SK-N-SH (cell line): ENCODE measurements around the gene SEM1. TPM values are rescaled to one million over a fixed set of nuclear protein-coding genes. Genes with fewer than 3 reads are reported as not detected.

Experiments used
- CTCF ChIA-PET: fragments of 300-600, 350-600 bp; formaldehyde crosslinking; extraction: SDS; loops from one replicate; lab custom pipeline; 2021; lab: Yijun Ruan, JAX
- POLR2A ChIA-PET: fragments of 350-600 bp; sonication (Branson Sonifier 250); formaldehyde crosslinking; extraction: SDS; loops from one replicate; lab custom pipeline; 2020; ENCODE audit warnings: antibody characterized with exemption, inconsistent platforms; lab: Yijun Ruan, JAX
- DNase-seq: peaks from one replicate; pipeline ENCODE4 v3.0.0; 2012
- H2AFZ ChIP-seq: fragments of 200-600 bp; sonication (generic); 2 replicates; pipeline ENCODE4 v1.8.1; 2016; ENCODE audit warnings: antibody characterized with exemption, mild to moderate bottlenecking, low read depth
- H3F3A ChIP-seq: fragments of 200-600 bp; sonication (generic); replicated peaks from 2 replicates; pipeline ENCODE3; 2016; ENCODE audit warnings: antibody characterized with exemption, mild to moderate bottlenecking; ENCODE audit not compliant: insufficient read depth
- H3K27ac ChIP-seq, 2 experiments: fragments of 200-500 bp in 1 of 2; fragments of 200-600 bp in 1 of 2; sonication (Bioruptor generic) in 1 of 2; sonication (generic), shearing (Covaris generic) in 1 of 2; 2 replicates each; pipeline versions ENCODE4 v1.5.1 to v1.6.1; 2014 to 2016; ENCODE audit warnings: low read depth in 2 of 2, inconsistent platforms in 1 of 2, low read length in 1 of 2, mild to moderate bottlenecking in 1 of 2, mixed read lengths in 1 of 2
- H3K27me3 ChIP-seq: fragments of 200-600 bp; sonication (generic), shearing (Covaris generic); 2 replicates; pipeline ENCODE4 v1.6.1; 2016; ENCODE audit warnings: mixed run types; ENCODE audit not compliant: insufficient read depth
- H3K36me3 ChIP-seq, 2 experiments: fragments of 200-500 bp in 1 of 2; fragments of 200-600 bp in 1 of 2; sonication (Bioruptor generic) in 1 of 2; sonication (generic) in 1 of 2; replicated peaks in 1 of 2; 2 replicates each; pipeline versions ENCODE3 to v1.5.1; 2014 to 2016; ENCODE audit warnings: low read length in 1 of 2, mild to moderate bottlenecking in 1 of 2; ENCODE audit not compliant: insufficient read depth in 2 of 2, control insufficient read depth in 1 of 2
- H3K4me1 ChIP-seq, 2 experiments: fragments of 200-500 bp in 1 of 2; fragments of 200-600 bp in 1 of 2; sonication (Bioruptor generic) in 1 of 2; sonication (generic), shearing (Covaris generic) in 1 of 2; 2 replicates each; pipeline versions ENCODE4 v1.5.1 to v1.6.1; 2014 to 2016; ENCODE audit warnings: low read depth in 1 of 2, low read length in 1 of 2, mixed run types in 1 of 2; ENCODE audit not compliant: insufficient read depth in 2 of 2, control insufficient read depth in 1 of 2
- H3K4me2 ChIP-seq: fragments of 200-600 bp; sonication (generic), shearing (Covaris generic); 2 replicates; pipeline ENCODE4 v1.6.1; 2017; ENCODE audit warnings: mixed run types
- H3K4me3 ChIP-seq, 2 experiments: fragments of 200-500 bp in 1 of 2; fragments of 200-600 bp in 1 of 2; sonication (Bioruptor generic) in 1 of 2; sonication (generic), shearing (Covaris generic) in 1 of 2; 2 replicates each; pipeline versions ENCODE4 v1.5.1 to v1.8.1; 2014 to 2016; ENCODE audit warnings: low read depth in 2 of 2, inconsistent platforms in 1 of 2, low read length in 1 of 2, mild to moderate bottlenecking in 1 of 2, mixed read lengths in 1 of 2, moderate library complexity in 1 of 2
- H3K79me2 ChIP-seq: fragments of 200-600 bp; sonication (generic); 2 replicates; pipeline ENCODE4 v1.8.1; 2017; ENCODE audit warnings: mild to moderate bottlenecking; ENCODE audit not compliant: insufficient read depth
- H3K9ac ChIP-seq: fragments of 200-600 bp; sonication (generic); 2 replicates; pipeline ENCODE4 v1.6.1; 2017; ENCODE audit warnings: mixed run types
- H3K9me2 ChIP-seq: fragments of 200-600 bp; sonication (generic); 2 replicates; pipeline ENCODE4 v1.6.1; 2017; ENCODE audit warnings: mixed run types
- H3K9me3 ChIP-seq: fragments of 200-600 bp; sonication (generic); 2 replicates; pipeline ENCODE4 v1.6.1; 2017; ENCODE audit warnings: mixed run types, mild to moderate bottlenecking, moderate library complexity
- H4K20me1 ChIP-seq: fragments of 200-600 bp; sonication (generic); 2 replicates; pipeline ENCODE4 v1.6.1; 2017; ENCODE audit warnings: mild to moderate bottlenecking, mixed run types; ENCODE audit not compliant: insufficient read depth
- CHD2 ChIP-seq: fragments of 150-350 bp; IDR thresholded peaks from 2 replicates; pipeline ENCODE4 v1.6.1; 2018; ENCODE audit warnings: low read length; ENCODE audit not compliant: partially characterized antibody
- EP300 ChIP-seq, 2 experiments: IDR thresholded peaks; 2 replicates each; pipeline versions ENCODE4 v1.4.0 to v1.6.1; 2012; ENCODE audit warnings: borderline replicate concordance in 1 of 2, low read depth in 1 of 2, low read length in 1 of 2
- EZH2phosphoT487 ChIP-seq: fragments of 200-600 bp; sonication (generic); IDR thresholded peaks from 2 replicates; pipeline ENCODE4 v1.6.1; 2017; ENCODE audit warnings: low read depth, mixed run types, mild to moderate bottlenecking, antibody characterized with exemption, moderate library complexity, borderline replicate concordance
- FOSL2 ChIP-seq: IDR thresholded peaks from 2 replicates; pipeline ENCODE4 v1.4.0; 2012; ENCODE audit warnings: low read depth, mild to moderate bottlenecking, moderate library complexity, borderline replicate concordance
- GATA2 ChIP-seq: sonication (generic); formaldehyde crosslinking; IDR thresholded peaks from 2 replicates; pipeline ENCODE4 v1.5.0; 2020; ENCODE audit warnings: mild to moderate bottlenecking, missing genetic modification reagents
- IRF3 ChIP-seq: fragments of 150-350 bp; IDR thresholded peaks from 2 replicates; pipeline ENCODE4 v1.6.1; 2016; ENCODE audit warnings: mild to moderate bottlenecking, low read depth, low read length
- JUND ChIP-seq: IDR thresholded peaks from 2 replicates; pipeline ENCODE4 v1.4.0; 2012
- NFIC ChIP-seq: IDR thresholded peaks from 2 replicates; pipeline ENCODE4 v1.4.0; 2012; ENCODE audit warnings: borderline replicate concordance
- NRF1 ChIP-seq: IDR thresholded peaks from 2 replicates; pipeline ENCODE4 v1.6.1; 2012; ENCODE audit warnings: low read depth, mild to moderate bottlenecking, low read length
- REST ChIP-seq: IDR thresholded peaks from 2 replicates; pipeline ENCODE4 v1.6.1; 2012; ENCODE audit warnings: mild to moderate bottlenecking, low read depth, low read length, moderate library complexity
- RXRA ChIP-seq: IDR thresholded peaks from 2 replicates; pipeline ENCODE4 v1.4.0; 2012; ENCODE audit warnings: low read depth, mild to moderate bottlenecking, borderline replicate concordance
- SIN3A ChIP-seq: IDR thresholded peaks from 2 replicates; pipeline ENCODE4 v1.6.1; 2012; ENCODE audit warnings: low read depth, mild to moderate bottlenecking, low read length, moderate library complexity, borderline replicate concordance
- SMC3 ChIP-seq: IDR thresholded peaks from 2 replicates; pipeline ENCODE4 v1.6.1; 2012; ENCODE audit warnings: low read depth, low read length, improper control_type of control experiment
- TAF1 ChIP-seq: IDR thresholded peaks from 2 replicates; pipeline ENCODE4 v1.6.1; 2012; ENCODE audit warnings: low read depth, mild to moderate bottlenecking, low read length, moderate library complexity, borderline replicate concordance
- TCF12 ChIP-seq: IDR thresholded peaks from 2 replicates; pipeline ENCODE4 v1.4.0; 2012
- USF2 ChIP-seq: fragments of 150-350 bp; IDR thresholded peaks from 2 replicates; pipeline ENCODE4 v1.6.1; 2017; ENCODE audit warnings: antibody characterized with exemption, low read length, low read depth, borderline replicate concordance
- WGBS: methylation state at CpG from one replicate; pipeline ENCODE4 v1.1.6; 2017; ENCODE audit warnings: low lambda C conversion rate; 5-methylcytosine and 5-hydroxymethylcytosine counted together
- polyA plus RNA-seq, 3 experiments: library from polyadenylated mRNA; depleted of rRNA; stranded (reverse); fragments of >200 nt; gene quantifications; 2 replicates each; pipeline ENCODE4 v1.2.3, GENCODE V29; 2012
- TF ChIP-seq, protein P1 (sequence below): IDR thresholded peaks from 2 replicates; pipeline ENCODE4 v1.4.0; 2012; ENCODE audit warnings: low read depth, borderline replicate concordance

SEM1 gene
- polyA plus RNA-seq, 1 of the 3 experiments (the other 2 are of a cell fraction): 56.3 TPM

GRCh38 chr7:96667026-96667425, 42.6 kb downstream of the SEM1 start:
- DNase-seq: no peak
- no peaks in the 10 kb centered on the region for H3K9me2 ChIP-seq
- ChIA-PET POLR2A (no interaction called here), CTCF (interaction anchor here (0.9 to 1.5 kb wide), 3 partner anchors 13 to 128 kb away, joined by 3 read pairs; no protein-coding TSS in a partner anchor)
- H3K9me3 ChIP-seq: no peaks in the 10 kb centered on the region
- H3K27me3 ChIP-seq: no peaks in the 10 kb centered on the region
- peaks cover 0 to 12% of the 10 kb centered on the region in 2 experiments; a peak in 2 of 4 replicates for H3K4me1 ChIP-seq
- peaks cover 7 to 19% of the 10 kb centered on the region in 2 experiments for H3K36me3 ChIP-seq
- TF ChIP-seq SIN3A (no peak), USF2 (no peak), NRF1 (no peak), REST (no peak), CHD2 (no peak), GATA2 (no peak), TAF1 (no peak), NFIC (no peak), RXRA (no peak)
- TF ChIP-seq, protein P1, sequence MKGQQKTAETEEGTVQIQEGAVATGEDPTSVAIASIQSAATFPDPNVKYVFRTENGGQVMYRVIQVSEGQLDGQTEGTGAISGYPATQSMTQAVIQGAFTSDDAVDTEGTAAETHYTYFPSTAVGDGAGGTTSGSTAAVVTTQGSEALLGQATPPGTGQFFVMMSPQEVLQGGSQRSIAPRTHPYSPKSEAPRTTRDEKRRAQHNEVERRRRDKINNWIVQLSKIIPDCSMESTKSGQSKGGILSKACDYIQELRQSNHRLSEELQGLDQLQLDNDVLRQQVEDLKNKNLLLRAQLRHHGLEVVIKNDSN: no peak
- H3K9ac ChIP-seq: no peak overlapping the region
- no peaks in the 10 kb centered on the region for H3K79me2 ChIP-seq
- H3F3A ChIP-seq: no peaks in the 10 kb centered on the region
- no peaks in the 10 kb centered on the region for H4K20me1 ChIP-seq
- H2AFZ ChIP-seq: no peak overlapping the region
- no peak overlapping the region for H3K4me2 ChIP-seq
- no peak overlapping the region for H3K4me3 ChIP-seq
- WGBS: 97% methylated on average over 5 of the region's 5 CpGs
- no peak overlapping the region for H3K27ac ChIP-seq

DNA sequence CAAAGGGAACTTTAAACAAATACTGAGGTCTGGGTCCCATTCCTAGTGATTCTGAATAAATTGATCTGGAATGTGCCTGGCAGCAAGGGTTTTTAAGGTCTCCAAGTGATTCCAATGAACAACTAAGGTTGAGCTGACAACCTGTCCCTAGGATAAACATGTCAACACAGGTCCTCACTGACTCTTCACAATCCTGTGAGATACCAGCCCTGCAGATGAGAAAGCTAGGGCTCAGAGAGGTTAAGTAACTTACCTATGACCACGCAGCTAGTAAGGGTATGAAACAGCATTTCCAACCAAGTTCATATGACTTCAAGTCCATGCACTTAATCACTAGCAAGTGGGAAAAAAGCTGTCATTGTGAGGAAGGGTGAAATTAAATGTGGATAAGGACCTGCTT, 44.0 kb downstream of the SEM1 start:
- Histone ChIP-seq H2AFZ (no peak overlapping the region), H3K4me2 (no peak overlapping the region), H3K79me2 (no peaks in the 10 kb centered on the region), H3K9me2 (no peaks in the 10 kb centered on the region), H3K9me3 (no peaks in the 10 kb centered on the region), H3K36me3 (peaks cover 7 to 19% of the 10 kb centered on the region in 2 experiments), H3K9ac (no peak overlapping the region), H3K4me3 (no peak overlapping the region), H3F3A (no peaks in the 10 kb centered on the region), H3K27me3 (no peaks in the 10 kb centered on the region), H3K4me1 (peaks cover 0 to 6% of the 10 kb centered on the region in 2 experiments; a peak in 1 of 4 replicates), H4K20me1 (no peaks in the 10 kb centered on the region), H3K27ac (no peak overlapping the region)
- DNase-seq: no peak
- 100% methylated on average over 1 of the region's 1 CpG for WGBS
- ChIA-PET POLR2A (no interaction called here), CTCF (interaction anchor here (1.5 kb wide), 1 partner anchor 12 kb away, joined by 3 read pairs; no protein-coding TSS in a partner anchor)
- TF ChIP-seq JUND: no peak
- TF ChIP-seq SMC3: no peak
- TF ChIP-seq EZH2phosphoT487: no peak
- TF ChIP-seq FOSL2: no peak
- TF ChIP-seq REST: no peak
- TF ChIP-seq EP300 (IDR thresholded peaks at IDR 0.05; ENCODE audit: borderline replicate concordance in 1 of 2, low read depth in 1 of 2, low read length in 1 of 2): no peak
- no peak for TF ChIP-seq NFIC
- no peak for TF ChIP-seq IRF3
- no peak for TF ChIP-seq CHD2
- no peak for TF ChIP-seq TCF12
